ENCODE measurements around the gene TSPAN16.
"Not testable (repeated sequence)": the region's sequence is repeated elsewhere in the genome, so short reads cannot be mapped to it uniquely, and the experiment has no call there.

The TSPAN16 gene

DNA sequence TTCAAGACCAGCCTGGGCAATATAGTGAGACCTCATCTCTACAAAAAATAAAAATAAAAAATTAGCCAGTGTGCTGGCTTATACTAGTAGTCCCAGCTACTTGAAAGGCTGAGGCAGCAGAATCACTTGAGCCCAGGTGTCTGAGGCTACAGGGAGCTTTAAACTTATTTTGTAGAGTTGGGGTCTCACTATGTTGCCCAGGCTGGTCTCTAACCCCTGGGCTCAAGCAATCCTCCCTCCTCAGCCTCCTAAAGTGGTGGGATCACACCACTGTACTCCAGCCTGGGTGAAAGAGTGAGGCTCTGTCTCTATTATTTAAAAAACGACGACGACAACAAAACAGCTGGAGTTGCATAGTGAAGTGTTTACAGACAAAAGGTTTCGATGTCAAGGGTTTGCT lies 35.5 kb downstream of the TSPAN16 start:
- no peak for DNase-seq (ENCODE audit: extremely low read depth, low read depth)
- TF ChIP-seq, protein P1, sequence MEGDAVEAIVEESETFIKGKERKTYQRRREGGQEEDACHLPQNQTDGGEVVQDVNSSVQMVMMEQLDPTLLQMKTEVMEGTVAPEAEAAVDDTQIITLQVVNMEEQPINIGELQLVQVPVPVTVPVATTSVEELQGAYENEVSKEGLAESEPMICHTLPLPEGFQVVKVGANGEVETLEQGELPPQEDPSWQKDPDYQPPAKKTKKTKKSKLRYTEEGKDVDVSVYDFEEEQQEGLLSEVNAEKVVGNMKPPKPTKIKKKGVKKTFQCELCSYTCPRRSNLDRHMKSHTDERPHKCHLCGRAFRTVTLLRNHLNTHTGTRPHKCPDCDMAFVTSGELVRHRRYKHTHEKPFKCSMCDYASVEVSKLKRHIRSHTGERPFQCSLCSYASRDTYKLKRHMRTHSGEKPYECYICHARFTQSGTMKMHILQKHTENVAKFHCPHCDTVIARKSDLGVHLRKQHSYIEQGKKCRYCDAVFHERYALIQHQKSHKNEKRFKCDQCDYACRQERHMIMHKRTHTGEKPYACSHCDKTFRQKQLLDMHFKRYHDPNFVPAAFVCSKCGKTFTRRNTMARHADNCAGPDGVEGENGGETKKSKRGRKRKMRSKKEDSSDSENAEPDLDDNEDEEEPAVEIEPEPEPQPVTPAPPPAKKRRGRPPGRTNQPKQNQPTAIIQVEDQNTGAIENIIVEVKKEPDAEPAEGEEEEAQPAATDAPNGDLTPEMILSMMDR (IDR thresholded peaks at IDR 0.05; ENCODE audit: low read depth, low read length, missing control alignments), result no peak

DNA sequence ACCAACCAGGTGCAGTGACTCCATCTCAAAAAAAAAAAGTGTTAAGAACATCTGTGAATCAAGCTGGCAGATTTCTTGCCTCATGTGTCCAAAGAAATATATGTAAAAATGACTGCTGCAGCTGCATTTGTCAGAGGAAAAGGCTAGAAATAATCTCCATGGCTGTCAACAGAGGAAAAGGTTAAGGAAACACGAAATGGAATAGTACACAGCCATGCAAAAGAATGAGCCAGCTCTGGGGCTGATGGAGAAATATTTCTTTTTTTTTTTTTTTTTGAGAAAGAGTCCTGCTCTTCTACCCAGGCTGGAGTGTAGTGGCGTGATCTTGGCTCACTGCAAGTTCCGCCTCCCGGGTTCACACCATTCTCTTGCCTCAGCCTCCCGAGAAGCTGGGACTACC lies 36.9 kb downstream of the TSPAN16 start:
- no peak overlapping the region for H3K4me3 ChIP-seq (replicated peaks; ENCODE audit: low read depth, low read length)
- TF ChIP-seq, protein P1 (IDR thresholded peaks at IDR 0.05; ENCODE audit: low read depth, low read length, missing control alignments), result no peak
- DNase-seq (ENCODE audit: extremely low read depth, low read depth), result no peak

More for the DNA sequence above, 35.5 kb downstream of the TSPAN16 start:
- no peak overlapping the region for H3K4me3 ChIP-seq (replicated peaks; ENCODE audit: low read depth, low read length)

DNA sequence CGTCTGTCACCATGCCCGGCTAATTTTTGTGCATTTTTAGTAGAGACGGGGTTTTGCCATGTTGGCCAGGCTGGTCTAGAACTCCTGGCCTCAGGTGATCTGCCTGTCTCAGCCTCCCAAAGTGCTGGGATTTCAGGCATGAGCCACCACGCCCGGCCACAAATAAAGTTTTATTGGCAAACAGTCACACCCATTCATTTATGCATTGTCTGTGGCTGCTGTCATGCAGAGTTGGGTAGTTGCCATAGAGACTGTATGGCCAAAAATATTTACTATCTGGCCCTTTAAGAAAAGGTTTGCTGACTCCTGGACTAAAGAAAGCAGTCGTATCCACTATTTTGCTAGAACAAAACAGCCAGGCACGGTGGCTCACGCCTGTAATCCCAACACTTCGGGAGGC lies 37.9 kb downstream of the TSPAN16 start:
- DNase-seq (ENCODE audit: extremely low read depth, low read depth); H3K4me3 ChIP-seq (replicated peaks; ENCODE audit: low read depth, low read length): not testable (repeated sequence)

DNA sequence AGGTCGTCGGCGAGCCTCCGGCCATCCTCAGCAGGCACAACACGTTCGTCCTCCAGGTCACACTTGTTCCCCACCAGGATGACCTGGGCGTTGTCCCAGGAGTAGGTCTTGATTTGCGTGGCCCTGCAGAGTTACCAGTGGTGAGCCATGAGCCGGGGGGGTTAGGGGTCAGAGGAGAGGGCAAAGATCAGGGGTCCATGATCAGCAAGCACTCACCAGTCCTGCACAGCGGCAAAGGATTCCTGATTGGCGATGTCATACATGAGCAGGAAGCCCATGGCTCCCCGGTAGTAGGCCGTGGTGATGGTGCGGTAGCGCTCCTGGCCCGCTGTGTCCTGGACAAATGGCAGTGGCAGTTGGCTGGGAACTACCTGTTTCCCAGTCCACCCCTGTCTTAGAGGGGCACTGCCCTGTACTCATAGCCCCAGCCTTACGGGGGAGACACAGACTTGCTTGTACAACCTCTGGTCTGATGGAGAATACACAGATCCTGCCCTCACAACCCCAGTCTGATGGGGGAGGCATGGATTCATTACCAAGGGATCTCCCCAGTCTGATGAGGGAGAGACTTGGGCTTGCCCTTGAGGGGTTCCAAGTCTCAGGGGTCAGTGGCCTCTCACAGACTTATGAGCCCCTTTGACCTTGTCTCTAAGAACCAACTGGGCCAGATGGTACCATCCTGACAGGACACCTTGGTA lies 39.6 kb downstream of the TSPAN16 start:
- TF ChIP-seq, protein P1 (IDR thresholded peaks at IDR 0.05; ENCODE audit: low read depth, low read length, missing control alignments), result no peak
- H3K4me3 ChIP-seq (replicated peaks; ENCODE audit: low read depth, low read length), result no peak overlapping the region
- DNase-seq (ENCODE audit: extremely low read depth, low read depth), result no peak

DNA sequence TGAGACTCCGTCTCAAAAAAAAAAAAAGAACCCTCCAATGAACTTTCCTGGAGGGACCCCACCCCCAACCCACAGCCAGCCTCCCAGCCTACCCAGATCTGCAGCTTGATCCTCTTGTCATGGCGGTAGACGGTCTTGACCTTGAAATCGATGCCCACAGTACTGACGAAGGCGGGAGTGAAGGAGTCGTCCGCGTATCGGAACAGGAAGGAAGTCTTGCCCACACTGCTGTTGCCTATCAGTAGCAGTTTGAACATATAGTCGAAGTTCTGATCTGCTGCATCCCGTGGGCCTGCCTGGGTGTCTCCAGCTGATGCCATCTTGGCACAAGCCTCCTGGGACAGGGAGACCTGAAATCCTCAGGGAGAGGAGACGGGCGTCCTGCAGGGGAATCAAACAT lies 41.1 kb downstream of the TSPAN16 start:
- DNase-seq (ENCODE audit: extremely low read depth, low read depth), result no peak
- TF ChIP-seq, protein P1 (IDR thresholded peaks at IDR 0.05; ENCODE audit: low read depth, low read length, missing control alignments), result no peak
- H3K4me3 ChIP-seq (replicated peaks; ENCODE audit: low read depth, low read length), result no peak overlapping the region

DNA sequence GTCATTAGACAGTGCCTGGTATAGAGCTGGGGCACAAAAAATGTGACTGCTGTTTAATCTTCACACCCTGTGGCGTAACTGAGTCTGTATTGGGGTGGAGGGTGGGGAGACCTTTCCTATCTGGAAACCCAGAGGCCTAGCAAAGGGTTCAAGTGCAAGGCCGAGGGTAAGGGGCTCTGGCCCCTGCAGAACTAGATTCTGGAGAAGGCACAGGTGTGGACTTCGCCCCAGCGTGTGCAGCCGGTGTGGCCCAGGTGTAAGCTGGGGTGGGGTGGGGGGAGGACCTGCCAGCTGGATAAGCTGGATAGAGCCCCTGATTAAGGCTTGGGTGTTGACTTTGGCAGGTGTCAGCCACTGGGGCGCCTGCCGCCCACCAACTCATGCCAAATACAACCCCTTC lies 42.2 kb downstream of the TSPAN16 start:
- no peak overlapping the region for H3K4me3 ChIP-seq (replicated peaks; ENCODE audit: low read depth, low read length)
- TF ChIP-seq, protein P1 (IDR thresholded peaks at IDR 0.05; ENCODE audit: low read depth, low read length, missing control alignments), result no peak
- DNase-seq (ENCODE audit: extremely low read depth, low read depth), result no peak

DNA sequence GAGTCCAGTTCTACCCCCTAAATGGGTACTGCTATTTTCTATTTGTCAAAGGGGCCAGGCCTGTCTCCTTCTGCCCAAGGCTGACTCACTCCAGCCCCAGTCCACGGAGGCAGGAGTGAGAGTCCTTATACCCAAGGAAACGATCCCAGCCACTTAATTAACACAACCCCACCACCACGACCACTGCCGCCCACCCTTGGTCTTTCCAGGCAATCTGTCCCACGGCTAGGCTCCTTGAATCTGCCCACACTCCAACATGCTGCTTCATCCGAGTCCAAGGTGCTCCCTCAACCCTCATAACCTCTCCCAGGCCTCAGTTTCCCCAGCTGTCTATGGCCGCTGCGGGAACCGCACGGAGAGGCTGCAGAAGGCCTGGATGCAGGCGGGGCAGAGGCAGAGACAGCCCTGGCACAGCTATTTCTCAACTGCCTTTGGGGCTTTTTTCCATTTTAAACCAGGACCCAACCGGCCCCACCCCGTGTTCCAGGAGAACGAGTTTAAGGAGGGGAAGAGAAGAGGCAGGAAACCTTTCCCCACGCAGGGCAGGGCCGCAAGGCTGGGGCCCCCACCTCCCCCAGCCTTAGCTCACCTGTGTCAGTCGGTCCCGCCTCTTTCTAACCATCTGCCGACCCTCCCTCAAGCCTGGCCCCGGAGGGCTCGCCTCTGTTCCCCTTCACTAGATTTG lies 42.8 kb downstream of the TSPAN16 start:
- peak overlapping the region; percentile 23 for H3K4me3 ChIP-seq (replicated peaks; ENCODE audit: low read depth, low read length)
- TF ChIP-seq, protein P1 (IDR thresholded peaks at IDR 0.05; ENCODE audit: low read depth, low read length, missing control alignments), result no peak
- no peak for DNase-seq (ENCODE audit: extremely low read depth, low read depth)

All from HFF-Myc (cell line).